ENCODE measurements around the gene IL13RA1.

DNA sequence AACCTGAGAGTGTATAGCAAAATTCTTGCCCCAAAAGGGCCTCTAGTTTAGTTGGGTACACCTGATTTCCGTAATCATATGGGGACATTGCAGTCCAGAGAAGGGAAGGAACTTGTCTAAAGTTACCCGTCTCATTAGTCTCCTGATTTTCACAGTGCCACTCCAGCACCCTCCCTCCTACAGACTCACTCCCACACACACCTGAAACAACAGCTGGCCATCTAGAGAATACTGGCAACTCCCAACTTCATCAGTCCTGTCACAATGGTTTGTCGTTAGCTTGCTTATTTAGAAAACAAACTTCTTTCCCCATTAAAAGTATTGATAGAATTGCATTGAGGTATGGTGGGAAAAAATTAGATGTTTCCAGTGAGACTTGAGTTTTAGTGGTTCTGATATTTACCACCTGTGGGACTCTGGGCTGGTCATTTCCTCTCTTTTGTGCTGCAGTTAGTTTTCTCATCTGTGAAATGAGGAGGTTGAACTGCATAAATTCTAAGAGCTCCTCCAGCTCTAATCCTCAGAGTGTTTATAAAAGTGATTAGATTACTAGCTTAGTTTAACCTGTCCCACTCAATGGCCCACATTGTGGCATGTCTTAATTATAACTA is 1.7 kb downstream of the IL13RA1 start:
- TF ChIP-seq POLR2A (IDR thresholded peaks at IDR 0.05) = no peak
- no peak for TF ChIP-seq CTCF (IDR thresholded peaks at IDR 0.05)

Data from thyroid gland (tissue), 4 donors.